A673 (cell line): ENCODE data around the gene SLC16A8. TPM values are rescaled to one million over a fixed set of nuclear protein-coding genes. Genes with fewer than 3 reads are reported as not detected.

ENCODE experiments used
- BruUV-seq: library from RNA; stranded (reverse); fragments of 400-500 nt; replicated peaks from 2 replicates; lab custom pipeline; 2021; lab: Mats Ljungman, UMichigan
- CTCF ChIA-PET: fragments of 300-600 bp; sonication (Branson Sonifier 250); formaldehyde crosslinking; loops from one replicate; lab custom pipeline; 2022; ENCODE audit warnings: antibody characterized with exemption; lab: Charles Lee
- POLR2A ChIA-PET: fragments of 300-600 bp; sonication (Branson Sonifier 250); formaldehyde crosslinking; loops from one replicate; lab custom pipeline; 2022; ENCODE audit warnings: antibody characterized with exemption; ENCODE audit not compliant: low non-redundant PET; lab: Charles Lee
- DNase-seq: peaks from one replicate; pipeline ENCODE4 v3.0.0-alpha.2; 2015; ENCODE audit warnings: low spot score
- H3K27ac ChIP-seq: fragments of 200-600 bp; sonication (generic); 2 replicates; pipeline ENCODE4 v1.5.1; 2016; ENCODE audit warnings: mixed run types, low read depth, mild to moderate bottlenecking, mixed read lengths, antibody characterized with exemption, low read length; ENCODE audit not compliant: poor library complexity, severe bottlenecking
- H3K27me3 ChIP-seq: fragments of 200-600 bp; sonication (generic); replicated peaks from 2 replicates; pipeline ENCODE4 v1.6.1; 2017; ENCODE audit warnings: mixed run types, low read depth, mild to moderate bottlenecking, mixed read lengths, antibody characterized with exemption, low read length; ENCODE audit not compliant: insufficient read depth, poor library complexity
- H3K36me3 ChIP-seq: fragments of 200-600 bp; sonication (generic); 2 replicates; pipeline ENCODE4 v1.6.1; 2016; ENCODE audit warnings: mixed run types, mild to moderate bottlenecking, mixed read lengths, antibody characterized with exemption, low read length; ENCODE audit not compliant: insufficient read depth, poor library complexity, severe bottlenecking
- H3K4me1 ChIP-seq: fragments of 200-600 bp; sonication (generic); 2 replicates; pipeline ENCODE4 v1.6.1; 2017; ENCODE audit warnings: mixed run types, mild to moderate bottlenecking, mixed read lengths, antibody characterized with exemption, low read length; ENCODE audit not compliant: insufficient read depth, poor library complexity, severe bottlenecking
- H3K4me3 ChIP-seq: fragments of 200-600 bp; sonication (generic); 2 replicates; pipeline ENCODE4 v1.5.1; 2016; ENCODE audit warnings: low read depth, mixed run types, mild to moderate bottlenecking, mixed read lengths, low read length; ENCODE audit not compliant: poor library complexity, severe bottlenecking
- H3K9me3 ChIP-seq: fragments of 200-600 bp; sonication (generic); 2 replicates; pipeline ENCODE4 v1.6.1; 2016; ENCODE audit warnings: mixed run types, low read depth, mild to moderate bottlenecking, mixed read lengths, antibody characterized with exemption, low read length; ENCODE audit not compliant: poor library complexity, severe bottlenecking
- EZH2 ChIP-seq: fragments of 200-600 bp; sonication (generic); IDR thresholded peaks from 2 replicates; pipeline ENCODE4 v1.6.1; 2017; ENCODE audit warnings: borderline replicate concordance, low read depth, mild to moderate bottlenecking, mixed read lengths, antibody characterized with exemption, low read length; ENCODE audit not compliant: poor library complexity, severe bottlenecking
- intact Hi-C: fragments of 100-400 bp; cut with micrococcal nuclease; formaldehyde crosslinking; loops from one replicate; pipeline ENCODE4 v1.10.0; 2022; ENCODE audit not compliant: unreplicated experiment
- total RNA-seq: library from RNA; stranded (reverse); gene quantifications from 2 replicates; pipeline ENCODE4 v1.2.3, GENCODE V29; 2021
- TF ChIP-seq, protein P1 (sequence below): fragments of 300-800, 200-600 bp; sonication (generic); conservative IDR thresholded peaks from 2 replicates; pipeline ENCODE4 v1.5.1; 2017; ENCODE audit warnings: low read depth, mild to moderate bottlenecking, antibody characterized with exemption, low read length, moderate library complexity, mixed read lengths

Gene SLC16A8
- total RNA-seq, 1 experiment from 2014 or later, result not detected

DNA sequence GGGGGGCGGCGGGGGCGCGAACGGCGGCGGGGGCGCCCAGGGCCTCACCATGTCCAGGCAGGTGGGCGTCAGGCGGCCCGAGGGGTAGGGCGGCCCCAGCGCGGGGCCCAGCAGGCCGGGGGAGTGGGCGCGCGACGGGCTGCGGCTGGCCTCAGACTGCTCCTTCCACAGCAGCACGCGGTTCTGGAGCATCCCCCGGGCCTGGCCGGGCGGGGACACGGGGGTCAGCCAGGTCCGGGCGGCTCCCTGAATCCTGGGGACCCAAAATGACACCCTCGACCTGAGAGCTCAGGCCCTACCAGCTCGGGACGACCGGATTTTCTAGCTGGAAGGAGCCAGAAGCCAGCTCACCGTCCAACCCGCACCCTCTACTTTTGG is 5.5 kb upstream of the SLC16A8 start:
- CTCF ChIA-PET, result no interaction called here
- DNase-seq, result no peak
- POLR2A ChIA-PET, result no interaction called here

DNA sequence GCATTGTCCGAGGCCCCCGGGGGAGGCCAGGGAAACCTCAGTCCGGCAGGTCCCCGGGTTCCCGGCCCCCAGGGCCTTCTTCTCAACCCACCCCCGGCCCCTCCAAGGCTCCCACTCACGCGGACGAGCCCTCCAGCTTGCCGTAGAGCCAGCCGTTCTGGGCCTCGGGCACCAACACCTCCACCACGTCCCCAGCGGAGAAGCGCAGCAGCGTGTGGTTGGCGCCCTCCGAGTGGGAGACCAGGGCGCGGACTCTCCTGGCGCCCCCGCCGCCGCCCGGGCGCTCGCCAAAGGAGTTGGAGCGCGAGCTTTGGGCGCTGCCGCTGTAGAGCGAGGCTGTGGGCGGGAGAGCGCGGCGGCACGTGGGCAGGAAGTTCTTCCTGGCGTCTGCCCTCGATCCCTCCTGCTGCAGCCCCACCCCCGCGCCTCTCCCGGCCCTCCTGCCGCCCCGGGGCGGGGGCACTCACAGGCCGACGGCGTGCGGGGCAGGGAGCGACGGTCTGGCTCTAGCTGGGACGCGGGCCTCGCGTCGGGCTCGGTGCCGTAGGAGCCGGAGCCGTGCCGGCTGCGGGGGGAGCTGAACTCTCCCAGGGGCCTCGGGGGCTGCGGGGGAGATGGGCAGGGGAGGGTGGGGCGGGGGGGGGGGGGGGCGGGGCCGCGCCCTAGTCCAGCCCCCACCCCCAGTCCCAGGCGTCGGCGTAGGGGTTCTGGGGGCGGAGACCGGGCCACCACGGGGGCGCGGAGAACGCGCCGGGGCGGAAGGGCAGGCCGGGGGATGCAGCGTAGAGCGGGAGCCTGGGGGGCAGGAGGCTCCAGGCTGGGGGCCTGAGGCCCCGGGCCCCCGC is 4.9 kb upstream of the SLC16A8 start:
- Histone ChIP-seq H3K36me3 (no peaks in the 10 kb centered on the region), H3K27ac (no peak overlapping the region), H3K9me3 (no peaks in the 10 kb centered on the region), H3K27me3 (no peaks in the 10 kb centered on the region), H3K4me3 (peak overlapping the region; percentile 29), H3K4me1 (peaks cover 8% of the 10 kb centered on the region)
- BruUV-seq, result no TSS peak
- intact Hi-C loops, result no loop called here
- POLR2A ChIA-PET, result no interaction called here
- TF ChIP-seq EZH2, result no peak
- TF ChIP-seq, protein P1, sequence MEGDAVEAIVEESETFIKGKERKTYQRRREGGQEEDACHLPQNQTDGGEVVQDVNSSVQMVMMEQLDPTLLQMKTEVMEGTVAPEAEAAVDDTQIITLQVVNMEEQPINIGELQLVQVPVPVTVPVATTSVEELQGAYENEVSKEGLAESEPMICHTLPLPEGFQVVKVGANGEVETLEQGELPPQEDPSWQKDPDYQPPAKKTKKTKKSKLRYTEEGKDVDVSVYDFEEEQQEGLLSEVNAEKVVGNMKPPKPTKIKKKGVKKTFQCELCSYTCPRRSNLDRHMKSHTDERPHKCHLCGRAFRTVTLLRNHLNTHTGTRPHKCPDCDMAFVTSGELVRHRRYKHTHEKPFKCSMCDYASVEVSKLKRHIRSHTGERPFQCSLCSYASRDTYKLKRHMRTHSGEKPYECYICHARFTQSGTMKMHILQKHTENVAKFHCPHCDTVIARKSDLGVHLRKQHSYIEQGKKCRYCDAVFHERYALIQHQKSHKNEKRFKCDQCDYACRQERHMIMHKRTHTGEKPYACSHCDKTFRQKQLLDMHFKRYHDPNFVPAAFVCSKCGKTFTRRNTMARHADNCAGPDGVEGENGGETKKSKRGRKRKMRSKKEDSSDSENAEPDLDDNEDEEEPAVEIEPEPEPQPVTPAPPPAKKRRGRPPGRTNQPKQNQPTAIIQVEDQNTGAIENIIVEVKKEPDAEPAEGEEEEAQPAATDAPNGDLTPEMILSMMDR, result no peak
- peak; percentile 48 for DNase-seq
- CTCF ChIA-PET, result no interaction called here

More for the DNA sequence above, 5.5 kb upstream of the SLC16A8 start:
- Histone ChIP-seq H3K36me3 (no peaks in the 10 kb centered on the region), H3K4me3 (no peak overlapping the region), H3K27me3 (no peaks in the 10 kb centered on the region), H3K9me3 (no peaks in the 10 kb centered on the region), H3K27ac (no peak overlapping the region), H3K4me1 (peaks cover 8% of the 10 kb centered on the region)
- BruUV-seq, result no TSS peak
- no peak for TF ChIP-seq EZH2
- TF ChIP-seq, protein P1, result no peak
- intact Hi-C loops, result no loop called here

DNA sequence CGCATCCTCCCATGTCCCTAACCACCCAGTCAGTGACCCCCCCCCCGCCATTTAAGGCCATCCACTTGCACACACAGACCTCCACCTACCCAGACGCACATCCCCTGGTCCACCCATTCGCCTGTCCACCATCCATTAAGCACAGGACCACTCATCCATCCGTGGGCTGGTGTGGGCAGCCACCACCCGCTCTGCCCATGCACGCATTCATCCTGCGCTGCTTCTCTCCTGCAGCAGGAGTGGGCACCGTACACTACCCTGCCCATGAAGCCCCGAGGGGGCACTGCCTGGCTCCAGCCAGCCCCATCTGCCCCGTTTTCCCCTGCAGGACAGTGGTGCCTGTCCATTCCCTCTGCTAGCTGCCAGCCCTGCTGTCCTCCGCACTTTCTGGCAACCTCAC is 3.9 kb upstream of the SLC16A8 start:
- no peak for DNase-seq
- ChIA-PET CTCF (no interaction called here), POLR2A (no interaction called here)
- no peak overlapping the region for H3K27ac ChIP-seq
- TF ChIP-seq EZH2, result no peak
- TF ChIP-seq, protein P1, result no peak
- H3K9me3 ChIP-seq, result no peaks in the 10 kb centered on the region
- H3K27me3 ChIP-seq, result no peaks in the 10 kb centered on the region
- peaks cover 8% of the 10 kb centered on the region for H3K4me1 ChIP-seq
- no peak overlapping the region for H3K4me3 ChIP-seq
- H3K36me3 ChIP-seq, result no peaks in the 10 kb centered on the region
- intact Hi-C loops, result no loop called here
- BruUV-seq, result no TSS peak
